ENCODE measurements around the gene PRR3. TPM values are rescaled to one million over a fixed set of nuclear protein-coding genes. Genes with fewer than 3 reads are reported as not detected.
A peak's percentile ranks its signal among the peaks of the same experiment; 100 is the strongest.

Gene PRR3
- total and polyA plus RNA-seq, 2 of the 13 experiments (the other 11 are each of a cell fraction or from before 2014, with no cell fraction given): 14.6 to 21.2 TPM

GRCh38 chr6:30515944-30516753, 40.9 kb upstream of the PRR3 start (continued):
- peak; percentile 64 for TF ChIP-seq ZNF687 (CRISPR knock-in tag; IDR thresholded peaks at IDR 0.05)
- TF ChIP-seq DZIP1 (CRISPR knock-in tag; IDR thresholded peaks at IDR 0.05): no peak
- peak; percentile 69 for TF ChIP-seq HIVEP1 (CRISPR knock-in tag; IDR thresholded peaks at IDR 0.05)
- peak; percentile 73 for TF ChIP-seq ZNF574 (CRISPR knock-in tag; IDR thresholded peaks at IDR 0.05)
- peak; percentile 95 for TF ChIP-seq HOMEZ (CRISPR knock-in tag; IDR thresholded peaks at IDR 0.05; ENCODE audit: low read depth)
- TF ChIP-seq ZNF768 (CRISPR knock-in tag; IDR thresholded peaks at IDR 0.05): no peak
- no peak; the same call in 1 of the 2 replicates for TF ChIP-seq ZNF782 (CRISPR knock-in tag; IDR thresholded peaks at IDR 0.05; ENCODE audit: borderline replicate concordance)
- no peak for TF ChIP-seq TSC22D2 (CRISPR knock-in tag; IDR thresholded peaks at IDR 0.05; ENCODE audit: borderline replicate concordance)
- 0 out of 2 replicates have a peak, but pooled peaks have one; percentile 48 for TF ChIP-seq DMAP1 (CRISPR knock-in tag; IDR thresholded peaks at IDR 0.05)
- no peak for TF ChIP-seq ZNF274 (CRISPR knock-in tag; IDR thresholded peaks at IDR 0.05)
- no peak for TF ChIP-seq PCBP1 (IDR thresholded peaks at IDR 0.05; ENCODE audit: borderline replicate concordance, low read depth, low read length)
- no peak for TF ChIP-seq ZBTB34 (CRISPR knock-in tag; IDR thresholded peaks at IDR 0.05)
- no peak for TF ChIP-seq CREBL2 (CRISPR knock-in tag; IDR thresholded peaks at IDR 0.05; ENCODE audit: borderline replicate concordance)
